Calu3 (cell line): ENCODE results near the gene RETREG3. TPM values are rescaled to one million over a fixed set of nuclear protein-coding genes. Genes with fewer than 3 reads are reported as not detected.
"Not testable (repeated sequence)": the region's sequence is repeated elsewhere in the genome, so short reads cannot be mapped to it uniquely, and the experiment has no call there.

ENCODE experiments used
- BruUV-seq: library from RNA; stranded (reverse); fragments of 400-500 nt; replicated peaks from 2 replicates; lab custom pipeline; 2021; lab: Mats Ljungman, UMichigan
- CTCF ChIA-PET: fragments of 300-600 bp; sonication (Branson Sonifier 250); formaldehyde crosslinking; loops from one replicate; lab custom pipeline; 2022; ENCODE audit warnings: antibody characterized with exemption; lab: Charles Lee
- DNase-seq: peaks from one replicate; pipeline ENCODE4 v3.0.0; 2022
- H3K27ac Mint-ChIP-seq: one replicate; pipeline ENCODE4 v1.8.0; 2022; ENCODE audit warnings: mixed read lengths; ENCODE audit not compliant: unreplicated experiment
- H3K27me3 Mint-ChIP-seq: one replicate; pipeline ENCODE4 v1.8.0; 2022; ENCODE audit warnings: mixed read lengths; ENCODE audit not compliant: unreplicated experiment
- H3K36me3 Mint-ChIP-seq: one replicate; pipeline ENCODE4 v1.8.0; 2022; ENCODE audit warnings: mild to moderate bottlenecking, moderate library complexity, mixed read lengths; ENCODE audit not compliant: insufficient read depth, unreplicated experiment
- H3K4me1 Mint-ChIP-seq: one replicate; pipeline ENCODE4 v1.8.0; 2022; ENCODE audit warnings: mild to moderate bottlenecking, low read depth, mixed read lengths; ENCODE audit not compliant: unreplicated experiment
- H3K4me3 Mint-ChIP-seq: one replicate; pipeline ENCODE4 v1.8.0; 2022; ENCODE audit warnings: mild to moderate bottlenecking, low read depth, moderate library complexity, mixed read lengths; ENCODE audit not compliant: unreplicated experiment
- H3K9me3 Mint-ChIP-seq: one replicate; pipeline ENCODE4 v1.8.0; 2022; ENCODE audit warnings: low read depth, mixed read lengths; ENCODE audit not compliant: unreplicated experiment
- CTCF ChIP-seq: fragments of 200-600 bp; IDR thresholded peaks from one replicate; pipeline ENCODE4 v1.8.0; 2022; ENCODE audit warnings: antibody characterized with exemption; ENCODE audit not compliant: unreplicated experiment
- intact Hi-C: fragments of 100-400 bp; cut with micrococcal nuclease; formaldehyde crosslinking; loops from one replicate; pipeline ENCODE4 v1.10.0; 2022; ENCODE audit not compliant: unreplicated experiment
- total RNA-seq: library from RNA; stranded (reverse); gene quantifications from 2 replicates; pipeline ENCODE4 v1.2.3, GENCODE V29; 2022

RETREG3 gene
- total RNA-seq, 1 experiment from 2014 or later = 71.2 TPM

GRCh38 chr17:42617956-42618431, 8.8 kb upstream of the RETREG3 start:
- Mint-ChIP-seq H3K27ac (no peak overlapping the region), H3K36me3 (peaks cover 25% of the 10 kb centered on the region), H3K4me1 (peaks cover 12% of the 10 kb centered on the region), H3K27me3 (no peaks in the 10 kb centered on the region), H3K4me3 (no peak overlapping the region), H3K9me3 (no peaks in the 10 kb centered on the region)
- TF ChIP-seq CTCF = no peak
- intact Hi-C loops = no loop called here
- no TSS peak for BruUV-seq
- CTCF ChIA-PET = interaction anchor here (0.7 to 2.5 kb wide), 12 partner anchors 9 to 206 kb away, joined by 3 to 16 read pairs (median 7); partner anchors contain the start of genes BECN1, CNTNAP1, PLEKHH3 and PSMC3IP
- no peak for DNase-seq

- BruUV-seq = no TSS peak
- no peaks in the 10 kb centered on the region for H3K9me3 Mint-ChIP-seq
- peaks cover 52% of the 10 kb centered on the region for H3K36me3 Mint-ChIP-seq
- intact Hi-C loops = no loop called here
- peak overlapping the region; percentile 11 for H3K4me3 Mint-ChIP-seq
- no peak for TF ChIP-seq CTCF
- no peaks in the 10 kb centered on the region for H3K27me3 Mint-ChIP-seq
- DNase-seq = no peak
- peaks cover 8% of the 10 kb centered on the region for H3K4me1 Mint-ChIP-seq
- CTCF ChIA-PET = no interaction called here
- no peak overlapping the region for H3K27ac Mint-ChIP-seq
Observed at GRCh38 chr17:42613699-42614295, 4.6 kb upstream of the RETREG3 start.

DNA sequence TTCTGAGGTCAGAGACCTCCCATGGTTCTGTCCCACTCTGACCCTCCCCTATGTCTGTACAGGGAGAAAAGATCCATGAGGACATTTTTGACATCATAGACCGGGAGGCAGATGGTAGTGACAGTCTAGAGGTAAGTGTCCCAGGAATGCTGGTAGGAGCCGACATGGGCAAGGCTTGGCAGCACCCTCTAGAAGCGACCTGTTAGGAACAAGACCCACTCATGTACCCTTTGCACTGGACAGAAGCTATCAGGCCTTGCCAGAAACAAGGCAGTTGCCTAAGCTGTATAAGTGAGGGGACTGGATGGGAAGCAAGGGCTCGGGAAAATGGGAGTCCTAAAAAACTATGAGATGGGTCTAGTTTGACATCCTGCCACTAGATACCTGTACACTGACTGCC, 2.8 kb upstream of the RETREG3 start:
- CTCF ChIA-PET = interaction anchor here (0.6 kb wide), 1 partner anchor 259 kb away, joined by 5 read pairs; no protein-coding TSS in a partner anchor
- BruUV-seq = no TSS peak
- DNase-seq = no peak
- Mint-ChIP-seq H3K4me1 (no peaks in the 10 kb centered on the region), H3K4me3 (no peak overlapping the region), H3K27ac (no peak overlapping the region), H3K36me3 (peaks cover 55% of the 10 kb centered on the region), H3K27me3 (no peaks in the 10 kb centered on the region), H3K9me3 (no peaks in the 10 kb centered on the region)
- no peak for TF ChIP-seq CTCF
- intact Hi-C loops = no loop called here

DNA sequence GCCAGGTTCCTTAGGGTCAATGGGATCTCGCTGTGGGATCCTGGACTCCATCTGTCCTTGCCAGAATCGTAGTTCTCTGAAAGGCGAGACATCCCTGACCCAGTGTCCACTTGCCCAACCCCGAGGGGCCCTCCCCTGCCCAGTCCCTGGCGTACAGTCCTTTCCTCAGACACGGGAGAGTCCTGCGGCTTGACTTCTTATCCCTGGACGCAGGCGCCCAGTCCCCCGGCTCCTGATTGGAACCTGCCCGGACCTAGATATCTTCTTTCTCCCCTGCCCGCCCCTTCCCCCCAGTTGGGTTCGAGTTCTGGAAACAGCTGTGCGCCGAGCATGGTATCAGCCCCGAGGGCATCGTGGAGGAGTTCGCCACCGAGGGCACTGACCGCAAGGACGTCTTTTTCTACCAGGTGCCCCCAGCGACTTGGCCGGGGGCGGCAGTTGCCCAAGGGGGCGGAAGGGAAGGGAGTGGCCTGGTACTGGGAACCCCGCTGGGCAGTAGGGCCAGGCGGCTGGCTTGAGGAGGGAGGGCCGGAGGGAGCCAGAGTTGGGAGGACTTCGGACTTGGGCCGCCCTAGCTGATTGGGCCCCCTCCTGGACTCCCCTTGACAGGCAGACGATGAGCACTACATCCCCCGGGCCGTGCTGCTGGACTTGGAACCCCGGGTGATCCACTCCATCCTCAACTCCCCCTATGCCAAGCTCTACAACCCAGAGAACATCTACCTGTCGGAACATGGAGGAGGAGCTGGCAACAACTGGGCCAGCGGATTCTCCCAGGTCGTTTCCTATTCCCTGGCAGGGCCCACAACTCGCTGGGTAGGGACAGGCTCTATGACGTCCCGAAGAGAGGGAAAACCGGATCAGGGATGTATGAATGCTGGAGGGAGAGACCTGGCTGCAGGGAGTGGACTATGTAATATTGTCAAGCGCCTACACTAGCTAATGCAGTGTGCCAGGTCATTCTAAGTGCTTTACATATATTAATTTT, 934 bp upstream of the RETREG3 start:
- intact Hi-C loops = loop anchor here (5.0 kb wide), 1 partner anchor 67 kb away; the partner anchor contains the start of gene PLEKHH3
- CTCF ChIA-PET = interaction anchor here (0.6 to 3.0 kb wide), 17 partner anchors 8 to 1992 kb away, joined by 3 to 36 read pairs (median 5); partner anchors contain the start of genes CCR10, PLEKHH3, PSMC3IP and VPS25
- peak overlapping the region; percentile 88 for H3K4me3 Mint-ChIP-seq
- not testable (repeated sequence) for H3K9me3 Mint-ChIP-seq, H3K4me1 Mint-ChIP-seq, H3K27me3 Mint-ChIP-seq
- peaks cover 52% of the 10 kb centered on the region for H3K36me3 Mint-ChIP-seq
- peak; percentile 34 for DNase-seq
- peak overlapping the region; percentile 75 for H3K27ac Mint-ChIP-seq
- BruUV-seq = TSS peak; percentile 51
